ENCODE measurements around the gene HIRA. TPM values are rescaled to one million over a fixed set of nuclear protein-coding genes. Genes with fewer than 3 reads are reported as not detected.
"Not testable (repeated sequence)": the region's sequence is repeated elsewhere in the genome, so short reads cannot be mapped to it uniquely, and the experiment has no call there.

The HIRA gene
- total RNA-seq, 1 experiment from 2014 or later: 27.0 TPM

DNA sequence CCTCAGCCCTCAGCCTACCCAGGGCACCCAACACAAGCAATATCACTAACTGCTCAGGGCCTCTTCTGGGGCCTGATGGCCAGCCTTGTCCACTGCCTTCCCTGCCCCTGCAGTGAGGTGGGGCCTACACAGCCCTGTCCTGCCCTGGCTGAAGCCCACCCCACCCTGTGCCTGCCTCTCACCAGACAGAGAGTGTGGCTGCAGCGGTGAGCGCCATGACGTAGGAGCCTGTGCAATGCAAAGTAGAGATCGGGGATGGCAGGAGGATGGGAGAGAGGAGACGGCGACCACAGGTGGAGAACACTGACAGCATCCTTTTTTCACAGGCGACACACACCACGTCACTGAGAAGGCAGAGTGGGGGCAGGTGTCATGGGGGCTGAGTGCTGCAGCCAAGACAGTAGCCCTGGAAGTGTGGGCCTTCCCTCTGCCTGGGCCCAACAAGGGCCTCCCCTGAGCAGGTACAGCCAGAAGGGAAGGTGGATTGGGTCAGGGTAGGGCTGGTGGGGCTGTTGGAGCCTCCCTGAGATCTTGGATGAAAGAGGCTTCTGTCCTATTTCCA is 74.7 kb downstream of the HIRA start:
- no peak for DNase-seq (ENCODE audit: low read depth)

DNA sequence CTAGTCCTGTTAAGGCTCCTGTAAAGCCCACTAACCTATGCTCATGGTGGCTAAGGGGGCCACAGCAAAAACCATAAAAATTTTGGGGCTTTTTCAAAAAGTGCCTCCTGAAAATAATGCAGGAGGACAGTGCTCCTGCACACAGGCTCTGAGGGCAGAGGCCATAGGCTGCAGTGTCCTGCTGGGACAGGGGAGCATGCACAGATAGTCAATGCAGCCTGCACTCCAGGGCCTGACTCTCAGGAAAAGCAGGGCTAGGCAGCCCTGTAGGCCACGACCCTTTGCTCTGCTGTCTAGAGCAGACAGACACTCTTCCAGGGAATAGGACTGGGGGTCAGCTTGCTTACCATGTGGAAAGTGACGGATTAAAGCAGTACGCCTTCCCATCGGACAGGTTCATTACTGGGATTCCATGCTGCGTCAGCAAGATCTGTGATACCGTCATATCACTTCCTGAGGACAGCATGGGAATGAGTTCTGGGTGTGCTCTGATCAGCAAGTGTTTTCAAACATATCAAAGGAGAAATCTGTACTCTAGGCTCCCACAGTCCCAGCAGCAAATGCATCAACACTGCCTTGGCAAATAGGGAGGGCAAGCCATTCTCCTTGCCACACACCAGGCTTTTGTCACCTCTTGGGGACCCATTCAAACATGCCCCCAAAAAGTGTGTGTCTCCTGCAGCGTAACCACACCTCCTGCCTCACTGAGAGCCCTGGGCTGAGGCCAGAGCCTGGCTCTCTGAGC is 75.9 kb downstream of the HIRA start:
- no peak for DNase-seq (ENCODE audit: low read depth)

DNA sequence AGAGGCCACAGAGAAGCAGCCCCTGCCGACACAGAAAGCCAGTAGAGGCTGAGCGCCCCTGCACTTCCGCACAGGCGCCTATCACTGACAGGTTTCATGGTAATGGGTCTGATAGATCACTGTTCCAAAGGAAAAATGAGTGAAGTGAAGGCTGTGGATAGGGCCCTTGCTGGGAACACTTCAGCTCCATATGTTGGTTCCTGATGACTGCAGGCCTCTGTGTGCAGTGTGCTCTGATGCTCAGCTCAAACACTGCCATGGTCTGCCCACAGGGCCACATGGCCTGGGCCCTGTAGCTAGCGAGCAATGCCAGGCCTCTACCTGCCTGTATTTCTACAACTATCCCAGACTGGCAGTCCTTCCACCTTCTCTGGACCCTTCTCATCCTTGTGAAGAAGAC is 77.3 kb downstream of the HIRA start:
- DNase-seq (ENCODE audit: low read depth): no peak

DNA sequence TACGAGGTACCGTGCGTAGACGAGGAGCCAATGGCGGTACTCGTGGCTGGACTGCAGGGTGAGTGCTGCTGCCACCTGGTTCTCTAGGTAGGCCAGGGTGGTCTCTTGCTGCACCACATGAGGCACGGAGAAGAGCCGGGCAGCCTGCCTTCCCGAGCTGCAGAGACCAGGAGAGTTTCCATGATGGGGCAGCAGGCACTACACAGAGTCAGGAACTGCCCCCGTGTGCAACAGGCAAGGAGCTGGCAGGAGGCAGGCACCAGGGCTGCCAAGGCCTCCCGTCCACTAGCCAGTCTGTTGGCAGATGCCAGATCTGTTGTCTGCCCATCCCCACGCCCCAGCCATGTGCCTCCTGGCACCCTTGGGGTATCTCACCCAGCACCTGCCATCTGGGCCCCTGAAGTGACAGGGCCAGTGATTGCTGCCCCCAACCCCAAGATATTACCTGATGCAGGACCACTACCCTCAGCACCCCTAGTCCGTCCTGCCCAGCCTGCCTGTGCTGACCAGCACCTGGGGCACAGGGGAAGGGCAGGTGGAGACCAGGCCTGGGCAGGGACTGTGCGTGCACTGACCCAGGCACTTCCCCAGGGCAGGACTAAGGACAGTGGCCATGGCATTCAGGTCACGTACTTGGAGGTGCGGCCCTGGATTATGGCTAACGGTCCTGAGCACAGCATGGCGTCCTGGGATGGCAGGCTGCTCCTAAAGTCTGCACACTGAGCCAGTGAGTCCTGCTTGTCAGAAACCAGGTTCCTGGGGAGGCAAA is 78.0 kb downstream of the HIRA start:
- DNase-seq (ENCODE audit: low read depth): no peak

DNA sequence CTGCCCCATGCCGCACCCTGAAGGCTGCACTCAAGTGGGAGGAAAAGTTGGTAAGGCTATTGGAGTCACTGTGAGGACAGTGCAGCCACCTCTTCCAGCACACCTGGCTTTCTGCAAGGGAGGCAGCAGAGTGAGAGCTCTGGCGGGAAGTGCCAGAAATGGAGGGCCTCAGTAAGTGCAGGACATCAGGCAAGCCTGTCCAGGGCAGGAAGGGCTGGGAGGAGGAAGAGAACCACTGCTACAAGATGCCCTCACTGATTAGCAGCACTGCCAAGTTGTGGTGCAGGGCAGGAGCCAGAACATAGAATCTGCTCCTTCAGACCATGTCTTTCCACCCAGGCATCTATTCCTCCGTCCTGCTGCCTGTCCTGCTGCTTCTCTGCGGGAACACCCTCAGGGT is 78.8 kb downstream of the HIRA start:
- DNase-seq (ENCODE audit: low read depth): no peak

DNA sequence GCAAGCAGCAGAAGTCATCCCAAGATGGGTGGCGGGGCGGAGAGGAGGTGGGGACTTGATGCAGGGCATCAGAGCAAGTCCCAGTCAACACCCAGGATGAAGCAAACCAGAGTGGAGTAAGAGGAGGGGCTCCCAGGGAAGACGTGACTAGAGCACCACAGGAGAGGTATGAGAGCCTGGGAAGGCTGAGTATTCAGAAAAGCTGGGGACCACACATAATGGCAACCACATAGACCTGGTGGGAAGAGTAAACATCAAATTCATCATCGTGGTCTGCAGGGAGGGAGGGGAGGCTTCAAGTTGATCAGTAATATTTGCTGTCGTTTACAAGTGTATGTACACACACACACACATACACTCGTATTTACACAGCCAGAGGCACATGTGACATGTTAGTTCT is 79.3 kb downstream of the HIRA start:
- no peak for DNase-seq (ENCODE audit: low read depth)

DNA sequence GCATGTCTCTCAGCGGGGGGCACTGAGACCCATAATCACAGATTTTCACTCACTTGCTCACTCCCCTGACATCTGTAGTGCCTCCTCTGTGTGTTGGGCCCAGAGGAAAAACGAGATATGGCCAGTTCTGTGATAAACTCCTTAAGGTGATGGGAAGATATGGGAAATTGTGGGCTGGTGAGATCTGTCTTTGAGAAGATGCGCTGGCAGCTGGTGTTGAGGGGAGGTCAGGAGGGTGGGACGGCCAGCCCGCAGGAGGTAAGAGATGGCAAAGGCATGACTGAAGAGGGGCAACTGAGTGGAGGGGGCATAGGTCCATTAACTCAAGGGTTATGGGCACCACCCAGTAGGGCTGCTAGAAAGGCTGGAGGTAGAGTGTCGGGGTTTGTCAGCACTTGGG is 79.9 kb downstream of the HIRA start:
- no peak for DNase-seq (ENCODE audit: low read depth)

DNA sequence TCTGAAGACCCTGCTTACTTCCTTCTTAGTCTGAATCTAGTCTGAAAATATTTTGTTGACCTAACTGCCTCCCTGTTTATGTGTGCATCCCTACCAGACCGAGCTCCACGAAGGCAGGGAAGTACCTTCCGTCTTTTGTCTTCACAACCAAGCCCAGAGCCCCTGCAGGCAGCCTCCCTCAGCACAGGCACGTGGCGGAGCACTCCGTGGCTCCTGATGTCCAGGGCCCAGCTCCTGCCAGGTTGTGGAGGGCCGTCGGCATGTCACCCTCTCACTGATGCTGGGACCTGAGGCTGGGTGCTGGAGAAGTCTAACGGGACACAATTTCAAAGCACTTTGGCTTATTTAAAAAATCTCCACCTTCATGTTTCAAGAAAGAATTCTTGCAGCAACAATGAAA is 80.6 kb downstream of the HIRA start:
- DNase-seq (ENCODE audit: low read depth): no peak

DNA sequence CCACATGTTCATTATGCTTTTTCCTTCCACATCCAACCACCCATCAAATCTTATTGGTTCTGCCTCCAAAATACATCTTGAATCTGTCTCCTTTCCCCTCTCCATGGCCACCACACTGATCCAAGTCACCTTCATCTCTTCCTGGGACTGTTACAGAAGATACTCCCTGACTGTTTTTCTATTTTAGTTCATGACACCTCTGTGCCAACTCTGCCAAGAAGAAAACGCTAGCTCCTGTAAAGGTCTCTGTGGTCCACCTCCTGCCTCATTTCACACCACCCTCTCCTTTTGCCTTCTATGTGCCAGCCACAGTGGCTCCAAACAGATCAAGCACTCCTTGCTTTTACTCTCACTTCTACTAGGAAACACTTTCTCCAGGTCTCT is 81.1 kb downstream of the HIRA start:
- DNase-seq (ENCODE audit: low read depth): no peak

DNA sequence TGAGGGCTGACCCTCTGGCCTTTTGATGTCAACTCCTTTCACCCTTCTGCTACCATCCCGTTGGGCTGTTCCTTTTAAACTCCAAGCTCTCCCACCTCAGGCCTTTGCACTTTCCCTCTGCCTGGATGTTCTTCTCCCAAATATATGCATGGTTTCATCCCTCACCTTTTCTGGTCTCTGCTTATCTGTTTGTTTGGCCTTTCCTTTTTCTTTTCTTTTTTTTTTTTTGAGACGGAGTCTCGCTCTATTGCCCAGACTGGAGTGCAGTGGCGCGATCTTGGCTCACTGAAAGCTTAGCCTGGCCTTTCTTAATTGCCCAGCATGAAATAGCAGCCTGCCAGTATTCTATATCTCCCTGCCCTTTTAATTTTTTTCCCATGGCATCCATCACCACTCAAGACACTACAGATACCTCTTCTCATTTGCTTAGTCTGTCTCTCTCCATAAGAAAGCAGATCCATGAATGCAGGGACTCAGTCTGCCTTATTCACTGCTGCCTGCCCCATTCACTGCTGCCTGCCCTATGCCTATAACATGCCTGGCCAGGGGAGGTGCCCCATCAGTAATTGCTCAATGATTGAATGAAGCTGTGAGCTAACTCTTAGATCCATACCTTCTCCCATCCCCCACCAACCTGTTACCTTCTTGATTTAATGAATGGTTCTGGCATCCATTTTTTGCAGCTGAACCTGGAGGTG is 81.6 kb downstream of the HIRA start:
- DNase-seq (ENCODE audit: low read depth): no peak

DNA sequence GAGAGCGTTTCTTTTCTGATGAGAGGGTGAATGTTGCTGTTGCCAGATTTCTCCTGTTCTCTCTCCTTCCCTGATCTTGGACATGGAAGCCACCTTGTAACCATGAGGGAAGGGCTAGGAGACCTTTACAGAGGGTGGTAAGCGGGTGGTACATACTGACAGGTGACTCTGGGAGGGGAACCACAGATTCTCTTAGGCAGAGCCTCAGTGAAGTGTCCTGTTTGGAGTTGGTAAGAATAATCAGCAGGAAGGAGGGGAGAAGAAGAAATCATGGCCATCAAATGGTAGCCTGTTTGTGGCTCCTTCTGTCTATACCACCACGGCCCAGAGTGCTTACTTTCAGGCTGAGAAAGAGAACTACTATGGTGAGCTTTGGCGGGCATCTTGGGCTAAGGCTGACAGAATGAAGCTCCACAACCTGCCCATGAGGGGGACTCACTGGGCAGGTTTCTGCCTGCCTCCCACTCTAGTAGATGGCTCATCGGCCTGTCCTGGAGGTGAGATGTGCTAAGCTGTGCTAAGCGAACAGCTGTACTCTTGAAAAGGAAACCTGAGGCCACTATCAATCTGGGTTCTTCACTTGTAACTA is 84.8 kb downstream of the HIRA start:
- no peak for DNase-seq (ENCODE audit: low read depth)

DNA sequence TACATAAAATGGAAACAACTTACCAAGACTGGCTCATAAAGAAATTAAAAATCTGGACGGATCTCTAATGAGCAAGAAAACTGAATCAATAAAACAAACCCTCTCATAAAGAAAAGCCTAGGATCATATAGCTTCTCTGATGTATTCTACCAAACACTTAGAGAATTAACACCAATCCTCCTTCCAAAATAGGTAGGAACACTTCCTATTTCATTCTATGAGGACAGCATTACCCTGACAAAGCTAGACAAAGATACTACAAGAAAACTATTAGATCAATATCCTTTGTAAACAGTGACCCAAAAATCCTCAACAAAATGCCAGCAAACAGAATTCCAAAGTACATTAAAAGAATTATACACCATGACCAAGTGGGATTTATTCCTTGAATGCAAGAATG is 87.1 kb downstream of the HIRA start:
- no peak for DNase-seq (ENCODE audit: low read depth)

DNA sequence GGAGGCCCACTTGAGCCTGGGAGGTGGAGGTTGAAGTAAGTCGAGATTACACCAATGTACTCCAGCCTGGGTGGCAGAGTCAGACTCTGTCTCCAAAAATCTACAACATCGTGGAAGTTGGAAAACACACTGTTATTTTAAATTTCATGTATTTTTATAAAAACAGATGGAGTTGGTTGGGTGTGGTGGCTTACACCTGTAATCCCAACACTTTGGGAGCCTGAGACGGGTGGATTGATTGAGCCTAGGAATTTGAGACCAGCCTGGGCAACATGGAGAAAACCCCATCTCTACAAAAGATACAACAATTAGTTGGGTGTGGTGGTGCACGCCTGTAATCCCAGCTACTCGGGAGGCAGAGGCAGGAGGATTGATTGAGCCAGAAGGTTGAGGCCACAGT is 88.1 kb downstream of the HIRA start:
- DNase-seq (ENCODE audit: low read depth): no peak

DNA sequence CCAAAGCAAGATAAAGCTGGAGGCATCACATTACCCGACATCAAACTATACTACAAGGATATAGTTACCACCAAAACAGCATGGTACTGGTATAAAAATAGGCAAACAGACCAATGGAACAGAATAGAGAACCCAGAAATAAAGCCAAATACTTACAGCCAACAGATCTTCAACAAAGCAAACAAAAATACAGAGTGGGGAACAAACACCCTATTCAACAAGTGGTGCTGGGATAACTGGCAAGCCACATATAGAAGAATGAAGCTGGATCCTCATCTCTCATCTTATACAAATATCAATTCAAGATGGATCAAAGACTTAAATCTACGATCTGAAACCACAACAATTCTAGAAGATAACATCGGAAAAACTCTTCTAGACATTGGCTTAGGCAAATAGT is 90.0 kb downstream of the HIRA start:
- no peak for DNase-seq (ENCODE audit: low read depth)

DNA sequence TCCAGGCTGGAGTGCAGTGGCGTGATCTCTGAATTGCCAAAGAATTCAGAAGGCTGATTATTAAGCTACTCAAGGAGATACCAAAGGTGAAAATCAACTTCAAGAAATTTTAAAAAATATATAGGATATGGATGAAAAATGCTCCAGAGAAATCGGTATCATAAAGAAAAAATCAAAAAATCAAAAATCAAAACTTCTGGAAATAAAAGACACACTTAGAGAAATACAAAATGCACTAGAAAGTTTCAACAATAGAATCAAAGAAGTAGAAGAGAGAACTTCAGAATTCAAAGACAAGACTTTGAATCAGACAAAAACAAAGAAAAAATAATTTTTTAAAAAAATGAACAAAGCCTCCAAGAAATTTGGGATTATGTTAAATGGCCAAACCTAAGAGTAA is 94.4 kb downstream of the HIRA start:
- DNase-seq (ENCODE audit: low read depth): no peak

DNA sequence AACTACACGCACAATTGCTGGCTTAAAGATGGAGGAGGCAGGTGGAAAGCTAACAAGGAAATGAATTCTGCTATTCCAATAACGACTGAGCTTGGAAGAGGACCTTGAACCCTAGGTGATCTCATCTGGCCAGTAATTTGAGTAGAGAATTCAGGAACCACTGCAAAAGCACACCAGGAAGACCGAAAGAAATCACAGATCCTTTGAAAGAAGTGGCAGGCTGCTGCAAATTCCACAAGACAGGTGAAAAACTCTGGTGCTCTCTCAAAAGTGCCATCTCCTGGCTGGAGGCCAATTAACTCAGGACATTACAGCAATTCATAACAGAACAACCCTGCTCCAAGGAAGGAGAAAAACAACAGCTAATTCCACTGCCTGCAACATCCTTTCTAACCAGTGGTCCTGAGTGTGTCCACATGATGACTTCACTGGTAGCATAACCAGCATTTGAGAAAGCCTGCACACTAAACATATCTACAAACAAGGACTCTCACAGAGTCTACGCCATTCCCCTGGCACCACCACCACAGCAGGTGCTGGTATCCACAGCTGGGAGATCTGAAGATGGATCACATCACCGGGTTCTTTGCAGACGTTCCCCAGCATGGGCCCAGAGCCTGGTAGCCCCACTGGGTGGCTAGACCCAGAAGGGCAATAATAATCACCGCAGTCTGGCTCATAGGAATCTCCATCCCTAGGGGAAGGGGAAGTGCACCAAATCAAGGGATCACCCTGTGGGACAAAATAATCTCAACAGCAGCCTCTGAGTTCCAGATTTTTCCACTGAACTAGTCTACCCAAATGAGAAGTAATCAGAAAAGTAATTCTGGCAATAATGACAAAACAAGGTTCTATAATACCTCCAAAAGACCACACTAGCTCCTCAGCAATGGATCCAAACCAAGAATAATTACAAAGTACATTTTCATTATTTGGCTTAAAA is 95.1 kb downstream of the HIRA start:
- DNase-seq (ENCODE audit: low read depth): no peak

DNA sequence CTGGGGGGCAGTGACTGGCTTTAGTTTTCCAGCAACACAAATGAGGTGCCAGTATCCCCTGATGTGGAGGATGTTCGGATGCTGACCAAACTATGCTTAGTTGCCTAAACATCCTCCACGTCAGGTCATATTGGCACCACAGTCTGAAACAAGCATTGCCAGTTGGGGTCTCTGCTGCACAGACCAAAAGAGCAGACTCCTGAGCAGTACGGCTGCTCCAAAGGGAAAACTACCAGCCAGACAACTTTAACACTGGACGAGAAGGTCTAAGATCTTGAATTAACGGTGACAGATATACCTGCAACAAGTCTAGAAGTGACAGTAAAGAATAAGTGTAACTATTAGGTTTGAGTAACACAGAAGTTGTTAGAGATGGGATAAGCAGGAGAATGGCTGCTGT is 99.6 kb downstream of the HIRA start:
- no peak for DNase-seq (ENCODE audit: low read depth)

DNA sequence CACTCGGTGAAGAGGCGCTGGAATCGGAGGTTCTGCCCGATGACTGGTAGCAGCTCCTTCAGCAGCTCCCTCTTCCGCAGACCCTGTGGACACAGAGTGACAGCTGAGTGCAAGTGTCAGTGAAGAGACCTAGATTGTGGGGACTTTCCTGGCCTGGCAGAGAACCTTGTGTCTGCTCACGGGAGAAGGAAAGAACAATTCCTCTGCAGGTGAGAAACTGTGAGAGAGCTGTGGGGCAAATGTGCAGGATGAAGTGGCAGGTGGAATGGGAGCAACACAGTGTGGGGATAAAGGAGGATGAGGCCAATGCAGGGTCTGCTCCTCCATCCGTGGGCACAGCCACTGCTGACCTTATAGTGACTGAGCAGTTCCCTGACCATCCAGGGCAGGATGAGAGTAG is 100.1 kb downstream of the HIRA start:
- DNase-seq (ENCODE audit: low read depth): no peak

DNA sequence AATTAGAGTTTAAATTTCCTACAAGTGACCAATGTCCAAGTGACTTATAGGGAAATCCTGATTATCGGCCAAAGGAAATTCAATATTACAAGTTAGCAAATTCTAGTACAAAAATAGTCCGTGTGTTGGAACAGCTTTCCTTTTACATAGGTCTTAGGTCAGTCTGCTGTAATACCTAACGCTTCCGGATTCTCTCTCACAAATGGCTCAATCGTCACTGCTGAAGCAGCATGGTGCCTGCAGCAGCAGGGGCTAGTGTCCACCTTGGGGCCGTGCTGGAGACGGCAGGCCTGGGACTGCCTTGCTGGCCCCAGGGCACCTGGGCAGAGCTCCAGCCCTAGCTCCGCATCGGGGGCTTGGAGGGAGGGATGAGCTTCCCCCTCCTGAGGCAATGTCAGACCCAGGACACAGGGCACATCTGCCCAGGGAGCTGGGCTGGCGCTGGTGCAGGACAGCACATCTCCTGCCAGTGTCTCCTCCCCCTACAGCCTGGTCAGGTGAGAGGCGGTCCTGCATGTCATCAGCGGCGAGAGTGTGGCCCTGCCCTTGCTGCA is 100.6 kb downstream of the HIRA start:
- no peak for DNase-seq (ENCODE audit: low read depth)

DNA sequence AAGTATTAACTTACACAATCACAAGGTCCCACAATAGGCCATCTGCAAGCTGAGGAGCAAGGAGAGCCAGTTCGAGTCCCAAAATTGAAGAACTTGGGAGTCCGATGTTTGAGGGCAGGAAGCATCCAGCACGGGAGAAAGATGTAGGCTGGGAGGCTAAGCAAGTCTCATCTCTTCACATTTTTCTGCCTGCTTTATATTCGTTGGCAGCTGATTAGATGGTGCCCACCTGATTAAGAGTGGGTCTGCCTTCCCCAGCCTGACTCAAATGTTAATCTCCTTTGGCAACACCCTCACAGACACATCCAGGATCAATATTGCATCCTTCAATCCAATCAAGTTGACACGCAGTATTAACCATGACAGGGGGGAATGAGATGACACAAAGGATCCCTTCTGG is 101.3 kb downstream of the HIRA start:
- DNase-seq (ENCODE audit: low read depth): not testable (repeated sequence)

DNA sequence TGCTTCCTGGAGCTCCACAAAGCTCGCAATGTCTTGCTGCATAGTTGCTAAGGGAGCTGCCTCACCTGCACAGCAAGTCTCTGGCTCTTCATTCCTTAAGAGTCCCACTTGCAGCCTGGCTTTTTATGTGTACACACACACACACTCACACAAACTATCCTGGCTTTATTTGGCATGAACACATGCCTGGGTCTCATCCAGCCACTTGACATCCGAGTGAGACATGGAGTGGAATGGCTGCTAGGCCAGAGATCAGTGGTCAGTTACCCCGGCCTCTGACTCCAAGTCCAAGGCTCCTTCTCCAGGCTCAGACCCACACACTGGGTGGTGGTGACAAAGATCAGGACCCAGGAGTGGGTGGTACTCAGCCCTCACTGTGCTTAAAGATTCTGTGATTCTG is 102.1 kb downstream of the HIRA start:
- no peak for DNase-seq (ENCODE audit: low read depth)
